ENCODE data around the gene ERFE. TPM values are rescaled to one million over a fixed set of nuclear protein-coding genes. Genes with fewer than 3 reads are reported as not detected.

ERFE gene
- total RNA-seq, 1 experiment from 2014 or later = 10.3 TPM

GRCh38 chr2:238123218-238123971 lies 35.4 kb upstream of the ERFE start:
- H3K27me3 ChIP-seq (ENCODE audit: control insufficient read depth, insufficient read depth, low read length) = no peaks in the 10 kb centered on the region
- in situ Hi-C loops (cut with HindIII; ENCODE audit: low pct_unique_long_range_greater_than_20kb, low sequenced_read_pairs) = no loop called here
- CTCF ChIA-PET = no interaction called here

DNA sequence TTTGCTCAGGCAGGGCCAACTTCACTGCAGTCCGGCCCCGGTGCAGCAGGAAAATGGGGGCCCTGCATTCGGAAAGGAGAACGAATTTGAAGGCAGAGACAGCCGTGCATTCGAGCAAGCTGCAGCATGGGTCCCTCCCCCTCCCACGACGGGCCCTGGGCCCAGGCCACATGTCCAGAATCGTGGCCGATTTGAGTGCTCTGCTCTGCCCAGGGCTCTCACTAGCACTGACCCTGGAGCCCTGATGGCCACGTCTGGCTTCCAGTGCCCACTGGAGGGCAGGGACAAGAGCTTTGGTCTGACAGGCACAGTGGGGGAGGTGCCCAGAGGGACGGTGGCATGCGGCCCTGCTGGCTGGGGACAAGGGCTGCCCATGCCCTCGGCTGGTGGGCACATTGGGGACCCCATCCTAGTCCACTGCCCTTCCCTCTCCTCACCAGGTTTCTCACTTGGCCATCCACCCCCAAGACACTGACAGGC lies 34.7 kb upstream of the ERFE start:
- POLR2A ChIA-PET = no interaction called here
- no peaks in the 10 kb centered on the region for H3K4me1 ChIP-seq (ENCODE audit: control insufficient read depth, insufficient read depth, low read length)
- in situ Hi-C loops (cut with HindIII; ENCODE audit: low pct_unique_long_range_greater_than_20kb, low sequenced_read_pairs) = no loop called here
- TF ChIP-seq, protein P1, sequence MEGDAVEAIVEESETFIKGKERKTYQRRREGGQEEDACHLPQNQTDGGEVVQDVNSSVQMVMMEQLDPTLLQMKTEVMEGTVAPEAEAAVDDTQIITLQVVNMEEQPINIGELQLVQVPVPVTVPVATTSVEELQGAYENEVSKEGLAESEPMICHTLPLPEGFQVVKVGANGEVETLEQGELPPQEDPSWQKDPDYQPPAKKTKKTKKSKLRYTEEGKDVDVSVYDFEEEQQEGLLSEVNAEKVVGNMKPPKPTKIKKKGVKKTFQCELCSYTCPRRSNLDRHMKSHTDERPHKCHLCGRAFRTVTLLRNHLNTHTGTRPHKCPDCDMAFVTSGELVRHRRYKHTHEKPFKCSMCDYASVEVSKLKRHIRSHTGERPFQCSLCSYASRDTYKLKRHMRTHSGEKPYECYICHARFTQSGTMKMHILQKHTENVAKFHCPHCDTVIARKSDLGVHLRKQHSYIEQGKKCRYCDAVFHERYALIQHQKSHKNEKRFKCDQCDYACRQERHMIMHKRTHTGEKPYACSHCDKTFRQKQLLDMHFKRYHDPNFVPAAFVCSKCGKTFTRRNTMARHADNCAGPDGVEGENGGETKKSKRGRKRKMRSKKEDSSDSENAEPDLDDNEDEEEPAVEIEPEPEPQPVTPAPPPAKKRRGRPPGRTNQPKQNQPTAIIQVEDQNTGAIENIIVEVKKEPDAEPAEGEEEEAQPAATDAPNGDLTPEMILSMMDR (IDR thresholded peaks at IDR 0.05) = no peak
- TF ChIP-seq SIN3A (IDR thresholded peaks at IDR 0.05; ENCODE audit: borderline replicate concordance, insufficient read depth, low read depth, low read length) (no peak), TCF7L2 (IDR thresholded peaks at IDR 0.05; ENCODE audit: low read depth, low read length) (no peak), POLR2AphosphoS5 (IDR thresholded peaks at IDR 0.05; ENCODE audit: low read depth, low read length) (no peak), REST (IDR thresholded peaks at IDR 0.05; ENCODE audit: insufficient read depth in 1 of 2, low read depth in 2 of 2, low read length in 1 of 2) (no peak)
- CTCF ChIA-PET = no interaction called here
- DNase-seq (ENCODE audit: low read depth, low spot score) (no peak), ATAC-seq (no peak)
- intact Hi-C loops (cut with micrococcal nuclease; ENCODE audit: unreplicated experiment) = no loop called here
- no peaks in the 10 kb centered on the region for H3K36me3 ChIP-seq (ENCODE audit: control insufficient read depth, insufficient read depth, low read length)
- no TSS peak for BruUV-seq (replicated peaks)
- no peak overlapping the region for H3K27ac ChIP-seq (ENCODE audit: low read length)
- H3K4me3 ChIP-seq (ENCODE audit: low read depth in 2 of 2, low read length in 2 of 2) = no peak overlapping the region
- H3K9me3 ChIP-seq (ENCODE audit: control insufficient read depth, insufficient read depth, low read depth, low read length) = no peaks in the 10 kb centered on the region
- H3K27me3 ChIP-seq (ENCODE audit: control insufficient read depth, insufficient read depth, low read length) = no peaks in the 10 kb centered on the region

More at GRCh38 chr2:238123218-238123971, 35.4 kb upstream of the ERFE start:
- ATAC-seq = no peak
- no peaks in the 10 kb centered on the region for H3K4me1 ChIP-seq (ENCODE audit: control insufficient read depth, insufficient read depth, low read length)
- H3K9me3 ChIP-seq (ENCODE audit: control insufficient read depth, insufficient read depth, low read depth, low read length) = no peaks in the 10 kb centered on the region
- no peak overlapping the region for H3K27ac ChIP-seq (ENCODE audit: low read length)
- POLR2A ChIA-PET = interaction anchor here (0.6 kb wide), 1 partner anchor 34 kb away, joined by 5 read pairs; no protein-coding TSS in a partner anchor
- BruUV-seq (replicated peaks) = no TSS peak
- DNase-seq (ENCODE audit: low read depth, low spot score) = no peak
- H3K36me3 ChIP-seq (ENCODE audit: control insufficient read depth, insufficient read depth, low read length) = no peaks in the 10 kb centered on the region
- intact Hi-C loops (cut with micrococcal nuclease; ENCODE audit: unreplicated experiment) = no loop called here
- no peak for TF ChIP-seq SIN3A (IDR thresholded peaks at IDR 0.05; ENCODE audit: borderline replicate concordance, insufficient read depth, low read depth, low read length)
- no peak for TF ChIP-seq TCF7L2 (IDR thresholded peaks at IDR 0.05; ENCODE audit: low read depth, low read length)
- TF ChIP-seq, protein P1 (IDR thresholded peaks at IDR 0.05) = no peak
- no peak for TF ChIP-seq REST (IDR thresholded peaks at IDR 0.05; ENCODE audit: insufficient read depth in 1 of 2, low read depth in 2 of 2, low read length in 1 of 2)
- no peak overlapping the region for H3K4me3 ChIP-seq (ENCODE audit: low read depth in 2 of 2, low read length in 2 of 2)
